Right lobe of liver (tissue), 4 donors: ENCODE measurements around the gene B4GALNT1.

Source experiments
- POLR2A ChIP-seq: fragments of 450-650 bp; IDR thresholded peaks from one replicate; pipeline ENCODE4 v1.6.1; 2017; ENCODE audit warnings: antibody characterized with exemption, mild to moderate bottlenecking
- TF ChIP-seq, protein P1 (sequence below), 4 donors: fragments of 200-600 bp in 3 of 4; fragments of 450-650 bp in 1 of 4; IDR thresholded peaks; one replicate each; pipeline versions ENCODE4 v1.5.1 to v1.8.0; 2016 to 2022; ENCODE audit warnings: antibody characterized with exemption in 4 of 4, mild to moderate bottlenecking in 2 of 4
- donor health status: DM: no; HTN: no; CAD: no.
- donor health status: DM: no; HTN: no; CAD: no.
- donor health status: DM: no; HTN: yes; CAD: no.

DNA sequence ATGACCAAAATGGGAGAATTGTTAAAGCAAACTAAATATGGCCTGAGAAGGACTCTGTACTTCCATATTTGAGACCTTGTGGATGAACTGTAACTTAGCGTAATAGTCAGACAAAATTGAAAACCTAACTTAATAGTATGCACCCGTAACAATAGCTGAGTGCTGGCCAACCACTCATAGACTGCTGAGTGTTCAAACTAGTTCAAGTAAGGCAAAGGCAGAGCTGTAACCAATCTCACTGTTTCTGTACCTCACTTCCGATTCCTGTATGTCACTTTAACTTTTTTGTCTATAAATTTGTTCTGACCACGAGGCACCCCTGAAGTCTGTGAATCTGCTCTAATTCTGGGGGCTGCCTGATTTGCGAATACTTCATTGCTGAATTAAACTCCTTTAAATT is 33.9 kb upstream of the B4GALNT1 start:
- TF ChIP-seq, protein P1, sequence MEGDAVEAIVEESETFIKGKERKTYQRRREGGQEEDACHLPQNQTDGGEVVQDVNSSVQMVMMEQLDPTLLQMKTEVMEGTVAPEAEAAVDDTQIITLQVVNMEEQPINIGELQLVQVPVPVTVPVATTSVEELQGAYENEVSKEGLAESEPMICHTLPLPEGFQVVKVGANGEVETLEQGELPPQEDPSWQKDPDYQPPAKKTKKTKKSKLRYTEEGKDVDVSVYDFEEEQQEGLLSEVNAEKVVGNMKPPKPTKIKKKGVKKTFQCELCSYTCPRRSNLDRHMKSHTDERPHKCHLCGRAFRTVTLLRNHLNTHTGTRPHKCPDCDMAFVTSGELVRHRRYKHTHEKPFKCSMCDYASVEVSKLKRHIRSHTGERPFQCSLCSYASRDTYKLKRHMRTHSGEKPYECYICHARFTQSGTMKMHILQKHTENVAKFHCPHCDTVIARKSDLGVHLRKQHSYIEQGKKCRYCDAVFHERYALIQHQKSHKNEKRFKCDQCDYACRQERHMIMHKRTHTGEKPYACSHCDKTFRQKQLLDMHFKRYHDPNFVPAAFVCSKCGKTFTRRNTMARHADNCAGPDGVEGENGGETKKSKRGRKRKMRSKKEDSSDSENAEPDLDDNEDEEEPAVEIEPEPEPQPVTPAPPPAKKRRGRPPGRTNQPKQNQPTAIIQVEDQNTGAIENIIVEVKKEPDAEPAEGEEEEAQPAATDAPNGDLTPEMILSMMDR (IDR thresholded peaks at IDR 0.05) = no peak
- TF ChIP-seq POLR2A = no peak
